ENCODE results near the gene ULK1.

- TF ChIP-seq CTCF (conservative IDR thresholded peaks at IDR 0.05 in 1 of 2, IDR thresholded peaks at IDR 0.05 in 1 of 2; ENCODE audit: low read depth in 1 of 2, low read length in 2 of 2) (no peak), EZH2 (IDR thresholded peaks at IDR 0.05; ENCODE audit: low read length, missing control alignments) (no peak)
These were observed 24.1 kb downstream of the ULK1 start for GRCh38 chr12:131918311-131919050.
